HL-60/S4 (cell line): ENCODE results near the gene GNA15.
"Not testable (repeated sequence)": the region's sequence is repeated elsewhere in the genome, so short reads cannot be mapped to it uniquely, and the experiment has no call there.

Source experiments
- in situ Hi-C: fragments of 300-500 bp; cut with MboI; formaldehyde crosslinking; loops from 2 replicates; pipeline ENCODE4 v1.14.3; 2022; ENCODE audit warnings: low sequenced_read_pairs

Gene GNA15

GRCh38 chr19:3163943-3164342 is 28.1 kb downstream of the GNA15 start:
- in situ Hi-C loops, result no loop called here

GRCh38 chr19:3167533-3168272 is 31.9 kb downstream of the GNA15 start:
- in situ Hi-C loops, result no loop called here

DNA sequence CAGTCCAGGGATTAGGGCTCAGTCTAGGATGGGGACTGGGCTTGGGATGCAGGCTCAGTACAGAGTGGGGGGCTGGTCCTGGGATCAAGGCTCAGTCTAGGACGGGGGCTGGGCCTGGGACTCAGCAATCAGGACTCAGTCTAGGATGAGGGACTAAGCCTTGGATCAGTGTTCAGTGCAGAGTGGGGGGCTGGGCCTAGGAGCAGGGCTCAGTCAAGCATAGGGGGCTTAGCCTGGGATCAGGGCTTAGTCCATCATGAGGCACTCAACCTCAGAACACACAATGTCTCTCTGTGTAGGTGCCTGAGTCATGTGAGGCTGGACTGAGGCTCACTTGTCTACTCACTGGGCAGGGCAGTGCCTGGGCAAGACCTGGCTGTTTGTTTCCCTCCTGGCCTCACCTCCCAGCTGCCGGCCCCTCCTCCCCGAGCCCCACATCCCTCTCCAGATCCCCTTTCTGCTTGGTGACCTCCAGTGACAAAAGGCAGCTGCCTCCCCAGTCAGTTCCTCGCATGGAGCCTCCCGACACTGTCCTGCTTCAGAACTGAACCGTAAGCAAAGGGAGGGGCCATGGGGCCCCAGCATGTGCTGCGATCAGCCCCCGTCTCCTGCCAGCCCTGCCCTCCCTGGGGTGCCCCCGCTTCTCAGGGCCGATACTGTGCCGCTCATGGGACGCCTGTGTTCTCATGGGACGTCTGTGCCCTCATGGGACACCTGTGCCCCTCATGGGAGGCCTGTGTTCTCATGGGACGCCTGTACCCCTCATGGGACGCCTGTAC is 36.2 kb downstream of the GNA15 start:
- in situ Hi-C loops, result no loop called here

GRCh38 chr19:3172673-3173000 is 36.8 kb downstream of the GNA15 start:
- in situ Hi-C loops, result not testable (repeated sequence)

DNA sequence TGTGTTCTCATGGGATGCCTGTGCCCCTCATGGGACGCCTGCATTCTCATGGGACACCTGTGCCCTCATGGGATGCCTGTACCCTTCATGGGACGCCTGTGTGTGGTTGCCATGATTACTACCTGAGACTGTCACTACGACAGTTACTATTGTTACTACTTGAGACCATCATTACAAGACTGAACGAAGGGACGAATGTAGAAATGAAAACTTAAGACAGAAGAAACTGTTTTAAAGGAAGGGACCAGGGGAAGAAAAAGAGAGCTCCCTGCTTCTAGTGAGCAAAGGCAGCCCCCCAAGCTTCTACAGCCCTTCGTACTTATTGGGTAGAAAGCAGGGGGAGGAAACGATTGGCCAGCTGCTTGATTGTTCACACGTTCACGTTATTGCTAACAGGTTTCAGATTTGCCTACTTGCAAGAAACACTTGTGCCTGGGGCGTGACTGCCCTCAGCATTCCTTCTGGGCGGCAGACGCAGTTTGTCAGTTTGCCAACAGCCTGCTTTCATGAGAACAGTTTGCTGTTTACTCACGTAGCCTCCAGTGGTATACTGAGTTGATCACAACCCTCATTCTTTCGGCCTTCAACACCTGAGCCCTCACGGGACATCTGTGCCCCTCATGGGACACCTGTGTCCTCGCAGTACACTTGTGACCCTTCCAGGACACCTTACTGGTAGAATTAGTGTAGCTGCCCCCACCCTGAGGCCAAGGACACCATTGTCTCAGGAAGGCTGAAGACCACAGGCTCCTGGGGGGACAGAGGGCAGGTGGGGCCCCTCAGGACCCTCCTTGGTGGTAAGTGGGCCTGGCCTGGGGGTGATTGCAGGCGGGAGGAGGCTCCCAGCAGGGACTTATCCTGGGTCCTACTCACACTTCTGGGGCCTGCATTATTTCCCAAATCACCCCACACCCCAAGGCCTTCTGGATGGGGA is 40.2 kb downstream of the GNA15 start:
- in situ Hi-C loops, result no loop called here

GRCh38 chr19:3176715-3177501 is 41.1 kb downstream of the GNA15 start:
- in situ Hi-C loops, result no loop called here

GRCh38 chr19:3178377-3178972 is 42.6 kb downstream of the GNA15 start, which contains the start of gene S1PR4:
Gene S1PR4 (plus strand): TSS chr19:3178769. CDS start chr19:3178793, 24 bp downstream.
- in situ Hi-C loops, result no loop called here

DNA sequence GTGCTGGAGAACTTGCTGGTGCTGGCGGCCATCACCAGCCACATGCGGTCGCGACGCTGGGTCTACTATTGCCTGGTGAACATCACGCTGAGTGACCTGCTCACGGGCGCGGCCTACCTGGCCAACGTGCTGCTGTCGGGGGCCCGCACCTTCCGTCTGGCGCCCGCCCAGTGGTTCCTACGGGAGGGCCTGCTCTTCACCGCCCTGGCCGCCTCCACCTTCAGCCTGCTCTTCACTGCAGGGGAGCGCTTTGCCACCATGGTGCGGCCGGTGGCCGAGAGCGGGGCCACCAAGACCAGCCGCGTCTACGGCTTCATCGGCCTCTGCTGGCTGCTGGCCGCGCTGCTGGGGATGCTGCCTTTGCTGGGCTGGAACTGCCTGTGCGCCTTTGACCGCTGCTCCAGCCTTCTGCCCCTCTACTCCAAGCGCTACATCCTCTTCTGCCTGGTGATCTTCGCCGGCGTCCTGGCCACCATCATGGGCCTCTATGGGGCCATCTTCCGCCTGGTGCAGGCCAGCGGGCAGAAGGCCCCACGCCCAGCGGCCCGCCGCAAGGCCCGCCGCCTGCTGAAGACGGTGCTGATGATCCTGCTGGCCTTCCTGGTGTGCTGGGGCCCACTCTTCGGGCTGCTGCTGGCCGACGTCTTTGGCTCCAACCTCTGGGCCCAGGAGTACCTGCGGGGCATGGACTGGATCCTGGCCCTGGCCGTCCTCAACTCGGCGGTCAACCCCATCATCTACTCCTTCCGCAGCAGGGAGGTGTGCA is 43.3 kb downstream of the GNA15 start:
- in situ Hi-C loops, result no loop called here

- in situ Hi-C loops, result no loop called here
Observed at GRCh38 chr19:3179739-3180293, 44.0 kb downstream of the GNA15 start.

DNA sequence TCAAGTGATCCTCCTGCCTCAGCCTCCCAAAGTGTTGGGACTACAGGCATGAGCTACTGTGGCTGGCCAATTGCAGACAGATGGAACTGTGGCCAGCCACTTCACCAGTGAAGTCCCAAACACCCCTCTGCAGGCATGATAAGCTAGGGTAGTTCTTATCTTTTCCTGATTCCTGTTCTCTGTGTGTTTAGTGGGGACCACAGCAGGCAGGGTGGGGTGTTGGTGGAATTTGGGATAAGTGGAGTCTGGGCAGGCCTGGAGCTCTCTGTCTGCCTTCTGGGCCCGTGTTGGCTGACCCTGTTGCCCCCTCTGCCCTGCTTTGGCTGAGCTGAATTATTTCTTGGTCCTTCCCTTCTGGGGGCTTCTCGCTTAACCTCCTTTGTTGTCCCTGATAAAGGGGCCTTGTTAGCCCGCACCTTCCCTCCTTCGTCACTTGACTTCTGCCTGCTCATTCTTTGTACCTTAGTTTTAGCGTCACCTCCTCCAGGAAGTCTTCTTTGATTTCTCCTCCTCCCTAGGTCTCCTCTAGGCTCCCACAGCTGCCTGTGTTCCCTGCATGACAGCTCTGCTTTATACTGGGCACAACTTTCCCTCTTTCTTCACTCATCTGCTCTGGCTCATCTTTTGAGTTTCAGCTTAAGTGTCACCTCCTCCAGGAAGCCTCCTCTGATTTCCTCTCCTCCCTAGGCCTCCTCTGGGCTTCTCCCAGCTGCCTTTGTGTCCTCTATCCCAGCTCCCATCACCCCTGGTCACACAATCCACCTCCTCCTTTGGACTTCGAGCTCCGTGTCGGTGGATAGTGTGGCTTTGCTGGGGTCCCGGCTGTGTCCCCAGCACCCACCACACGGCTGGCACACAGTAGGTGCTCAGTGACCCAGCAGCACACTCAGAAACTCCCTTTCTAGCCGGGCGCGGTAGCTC is 48.1 kb downstream of the GNA15 start:
- in situ Hi-C loops, result no loop called here

GRCh38 chr19:3184847-3185460 is 49.1 kb downstream of the GNA15 start:
- in situ Hi-C loops, result no loop called here

DNA sequence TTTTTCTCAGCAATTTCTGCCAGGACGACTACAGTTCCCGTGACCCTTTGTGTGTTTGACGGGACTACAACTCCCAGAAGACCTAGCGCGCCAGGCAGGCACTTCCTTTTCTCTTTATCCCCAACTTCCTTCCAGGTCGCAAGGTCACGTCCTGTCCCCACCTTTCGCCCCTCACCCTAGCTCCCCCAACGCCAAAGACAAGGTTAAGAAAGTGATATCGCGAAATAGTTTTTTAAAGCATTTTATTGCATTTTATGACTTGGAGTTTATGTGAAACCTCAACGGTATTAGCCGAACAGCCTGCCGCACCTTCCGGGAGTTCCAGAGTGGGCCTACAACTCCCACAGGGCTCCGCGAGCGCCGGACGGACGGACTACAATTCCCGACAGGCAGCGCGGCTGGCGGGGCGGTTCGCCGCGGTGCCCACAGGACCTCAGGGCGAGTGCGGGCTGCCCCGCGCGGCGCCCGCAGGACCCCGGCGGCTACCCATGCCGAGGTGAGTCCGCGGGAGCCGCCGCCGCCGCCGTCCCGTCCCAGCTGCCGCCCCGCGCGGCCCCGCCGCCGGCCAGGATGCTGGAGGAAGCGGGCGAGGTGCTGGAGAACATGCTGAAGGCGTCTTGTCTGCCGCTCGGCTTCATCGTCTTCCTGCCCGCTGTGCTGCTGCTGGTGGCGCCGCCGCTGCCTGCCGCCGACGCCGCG is 49.8 kb downstream of the GNA15 start, which contains the start of gene NCLN:
NCLN (plus strand) TSS at position 470 of the 699 bp plus-strand sequence; CDS start at position 571, 101 bp downstream.
- in situ Hi-C loops, result no loop called here

GRCh38 chr19:3186160-3186688 is 50.4 kb downstream of the GNA15 start:
- in situ Hi-C loops, result no loop called here

GRCh38 chr19:3186891-3187661 is 51.2 kb downstream of the GNA15 start:
- in situ Hi-C loops, result no loop called here

DNA sequence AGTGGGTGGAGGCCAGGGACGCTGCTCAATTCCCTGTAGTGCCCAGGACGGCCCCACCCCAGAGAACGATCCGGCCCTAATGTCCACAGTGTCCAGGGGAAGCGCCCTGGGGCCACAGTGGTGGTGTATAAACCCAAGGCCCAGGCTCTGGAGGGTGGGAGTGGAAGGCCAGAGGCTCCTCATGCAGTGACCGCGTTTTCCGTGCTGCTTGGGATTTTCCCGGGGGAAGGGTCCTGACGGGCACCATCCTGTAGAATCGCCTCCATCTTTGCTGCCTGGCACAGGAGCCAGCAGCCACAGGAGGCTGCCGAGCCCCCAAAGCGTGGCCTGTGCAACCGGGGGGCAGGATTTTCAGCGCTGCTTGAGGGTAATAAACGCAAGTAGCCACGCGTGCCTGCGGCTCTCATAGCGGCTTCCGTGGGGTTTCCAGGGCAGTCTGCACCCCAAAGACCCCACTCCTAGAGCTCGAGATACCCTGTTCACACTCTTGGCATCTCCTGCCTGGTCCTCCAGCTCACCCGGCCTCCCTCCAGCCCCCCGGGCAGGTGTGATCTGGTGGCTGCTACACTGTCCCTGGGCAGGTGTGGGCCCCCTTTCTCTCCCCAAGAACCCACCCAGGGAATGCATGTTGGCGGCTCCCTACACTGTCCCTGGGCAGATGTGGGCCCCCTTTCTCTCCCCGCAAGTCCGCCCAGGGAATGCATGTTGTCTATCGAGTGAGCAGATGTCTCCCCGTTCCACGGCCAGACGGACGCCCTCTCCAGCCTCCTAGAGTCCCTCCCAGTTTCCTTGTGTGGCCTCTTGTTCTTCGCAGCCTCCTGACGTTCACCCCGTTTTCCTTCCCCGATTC is 52.1 kb downstream of the GNA15 start:
- in situ Hi-C loops, result no loop called here
